ENCODE measurements around the gene DARS1. TPM values are rescaled to one million over a fixed set of nuclear protein-coding genes. Genes with fewer than 3 reads are reported as not detected.

Gene DARS1
- total and polyA plus RNA-seq, 2 experiments from 2014 or later = 115 to 148 TPM

DNA sequence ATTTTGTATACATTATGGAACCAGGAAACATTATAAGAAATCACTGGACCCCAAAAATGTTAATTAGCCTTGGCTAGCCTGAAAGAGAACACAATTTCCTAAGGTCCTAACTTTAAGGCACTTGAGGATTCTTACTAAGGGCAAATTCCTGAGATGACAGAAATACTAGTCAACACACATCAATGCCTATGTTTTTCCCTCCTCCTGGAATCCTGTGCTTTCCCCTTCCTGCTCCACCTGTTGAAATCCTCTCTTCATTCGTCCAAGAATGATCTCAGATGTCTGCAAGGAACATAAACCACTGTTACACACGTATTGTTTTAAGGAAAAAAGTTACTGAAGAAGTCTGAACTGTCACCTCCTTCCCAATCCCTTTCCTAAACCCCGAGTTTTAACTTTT lies 21.2 kb upstream of the DARS1 start:
- Histone ChIP-seq H3K4me3 (no peak overlapping the region), H3K36me3 (ENCODE audit: insufficient read depth) (no peaks in the 10 kb centered on the region), H3K27ac (ENCODE audit: low read depth) (no peak overlapping the region), H3K27me3 (ENCODE audit: insufficient read depth) (no peaks in the 10 kb centered on the region), H3F3A (replicated peaks; ENCODE audit: low read depth) (no peaks in the 10 kb centered on the region), H3K4me2 (no peak overlapping the region), H3K79me2 (replicated peaks; ENCODE audit: insufficient read depth) (no peaks in the 10 kb centered on the region), H3K9me2 (ENCODE audit: insufficient read depth) (no peaks in the 10 kb centered on the region; the same call in 1 of the 2 replicates), H2AFZ (no peak overlapping the region), H4K20me1 (replicated peaks; ENCODE audit: insufficient read depth) (no peaks in the 10 kb centered on the region), H3K4me1 (ENCODE audit: insufficient read depth) (peaks cover 6% of the 10 kb centered on the region; the same call in 1 of the 2 replicates)
- TF ChIP-seq, protein P1, sequence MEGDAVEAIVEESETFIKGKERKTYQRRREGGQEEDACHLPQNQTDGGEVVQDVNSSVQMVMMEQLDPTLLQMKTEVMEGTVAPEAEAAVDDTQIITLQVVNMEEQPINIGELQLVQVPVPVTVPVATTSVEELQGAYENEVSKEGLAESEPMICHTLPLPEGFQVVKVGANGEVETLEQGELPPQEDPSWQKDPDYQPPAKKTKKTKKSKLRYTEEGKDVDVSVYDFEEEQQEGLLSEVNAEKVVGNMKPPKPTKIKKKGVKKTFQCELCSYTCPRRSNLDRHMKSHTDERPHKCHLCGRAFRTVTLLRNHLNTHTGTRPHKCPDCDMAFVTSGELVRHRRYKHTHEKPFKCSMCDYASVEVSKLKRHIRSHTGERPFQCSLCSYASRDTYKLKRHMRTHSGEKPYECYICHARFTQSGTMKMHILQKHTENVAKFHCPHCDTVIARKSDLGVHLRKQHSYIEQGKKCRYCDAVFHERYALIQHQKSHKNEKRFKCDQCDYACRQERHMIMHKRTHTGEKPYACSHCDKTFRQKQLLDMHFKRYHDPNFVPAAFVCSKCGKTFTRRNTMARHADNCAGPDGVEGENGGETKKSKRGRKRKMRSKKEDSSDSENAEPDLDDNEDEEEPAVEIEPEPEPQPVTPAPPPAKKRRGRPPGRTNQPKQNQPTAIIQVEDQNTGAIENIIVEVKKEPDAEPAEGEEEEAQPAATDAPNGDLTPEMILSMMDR (conservative IDR thresholded peaks at IDR 0.05; ENCODE audit: low read depth in 2 of 2) = no peak
- TF ChIP-seq, protein P2, sequence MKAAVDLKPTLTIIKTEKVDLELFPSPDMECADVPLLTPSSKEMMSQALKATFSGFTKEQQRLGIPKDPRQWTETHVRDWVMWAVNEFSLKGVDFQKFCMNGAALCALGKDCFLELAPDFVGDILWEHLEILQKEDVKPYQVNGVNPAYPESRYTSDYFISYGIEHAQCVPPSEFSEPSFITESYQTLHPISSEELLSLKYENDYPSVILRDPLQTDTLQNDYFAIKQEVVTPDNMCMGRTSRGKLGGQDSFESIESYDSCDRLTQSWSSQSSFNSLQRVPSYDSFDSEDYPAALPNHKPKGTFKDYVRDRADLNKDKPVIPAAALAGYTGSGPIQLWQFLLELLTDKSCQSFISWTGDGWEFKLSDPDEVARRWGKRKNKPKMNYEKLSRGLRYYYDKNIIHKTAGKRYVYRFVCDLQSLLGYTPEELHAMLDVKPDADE (IDR thresholded peaks at IDR 0.05) = no peak
- TF ChIP-seq CREB1 (CRISPR knock-in tag; IDR thresholded peaks at IDR 0.05; ENCODE audit: low read depth) = no peak
- no peak for TF ChIP-seq EZH2phosphoT487 (IDR thresholded peaks at IDR 0.05; ENCODE audit: unreplicated experiment)
- TF ChIP-seq ZNF331 (CRISPR knock-in tag; IDR thresholded peaks at IDR 0.05; ENCODE audit: low read depth) = no peak
- no peak for TF ChIP-seq NANOG (IDR thresholded peaks at IDR 0.05; ENCODE audit: borderline replicate concordance)
- no peak for TF ChIP-seq JUNB (IDR thresholded peaks at IDR 0.05; ENCODE audit: unreplicated experiment)
- no peak for TF ChIP-seq ZNF114 (CRISPR knock-in tag; IDR thresholded peaks at IDR 0.05)
- no peak for TF ChIP-seq POLR2AphosphoS5 (IDR thresholded peaks at IDR 0.05; ENCODE audit: low read depth)
- TF ChIP-seq, protein P3, sequence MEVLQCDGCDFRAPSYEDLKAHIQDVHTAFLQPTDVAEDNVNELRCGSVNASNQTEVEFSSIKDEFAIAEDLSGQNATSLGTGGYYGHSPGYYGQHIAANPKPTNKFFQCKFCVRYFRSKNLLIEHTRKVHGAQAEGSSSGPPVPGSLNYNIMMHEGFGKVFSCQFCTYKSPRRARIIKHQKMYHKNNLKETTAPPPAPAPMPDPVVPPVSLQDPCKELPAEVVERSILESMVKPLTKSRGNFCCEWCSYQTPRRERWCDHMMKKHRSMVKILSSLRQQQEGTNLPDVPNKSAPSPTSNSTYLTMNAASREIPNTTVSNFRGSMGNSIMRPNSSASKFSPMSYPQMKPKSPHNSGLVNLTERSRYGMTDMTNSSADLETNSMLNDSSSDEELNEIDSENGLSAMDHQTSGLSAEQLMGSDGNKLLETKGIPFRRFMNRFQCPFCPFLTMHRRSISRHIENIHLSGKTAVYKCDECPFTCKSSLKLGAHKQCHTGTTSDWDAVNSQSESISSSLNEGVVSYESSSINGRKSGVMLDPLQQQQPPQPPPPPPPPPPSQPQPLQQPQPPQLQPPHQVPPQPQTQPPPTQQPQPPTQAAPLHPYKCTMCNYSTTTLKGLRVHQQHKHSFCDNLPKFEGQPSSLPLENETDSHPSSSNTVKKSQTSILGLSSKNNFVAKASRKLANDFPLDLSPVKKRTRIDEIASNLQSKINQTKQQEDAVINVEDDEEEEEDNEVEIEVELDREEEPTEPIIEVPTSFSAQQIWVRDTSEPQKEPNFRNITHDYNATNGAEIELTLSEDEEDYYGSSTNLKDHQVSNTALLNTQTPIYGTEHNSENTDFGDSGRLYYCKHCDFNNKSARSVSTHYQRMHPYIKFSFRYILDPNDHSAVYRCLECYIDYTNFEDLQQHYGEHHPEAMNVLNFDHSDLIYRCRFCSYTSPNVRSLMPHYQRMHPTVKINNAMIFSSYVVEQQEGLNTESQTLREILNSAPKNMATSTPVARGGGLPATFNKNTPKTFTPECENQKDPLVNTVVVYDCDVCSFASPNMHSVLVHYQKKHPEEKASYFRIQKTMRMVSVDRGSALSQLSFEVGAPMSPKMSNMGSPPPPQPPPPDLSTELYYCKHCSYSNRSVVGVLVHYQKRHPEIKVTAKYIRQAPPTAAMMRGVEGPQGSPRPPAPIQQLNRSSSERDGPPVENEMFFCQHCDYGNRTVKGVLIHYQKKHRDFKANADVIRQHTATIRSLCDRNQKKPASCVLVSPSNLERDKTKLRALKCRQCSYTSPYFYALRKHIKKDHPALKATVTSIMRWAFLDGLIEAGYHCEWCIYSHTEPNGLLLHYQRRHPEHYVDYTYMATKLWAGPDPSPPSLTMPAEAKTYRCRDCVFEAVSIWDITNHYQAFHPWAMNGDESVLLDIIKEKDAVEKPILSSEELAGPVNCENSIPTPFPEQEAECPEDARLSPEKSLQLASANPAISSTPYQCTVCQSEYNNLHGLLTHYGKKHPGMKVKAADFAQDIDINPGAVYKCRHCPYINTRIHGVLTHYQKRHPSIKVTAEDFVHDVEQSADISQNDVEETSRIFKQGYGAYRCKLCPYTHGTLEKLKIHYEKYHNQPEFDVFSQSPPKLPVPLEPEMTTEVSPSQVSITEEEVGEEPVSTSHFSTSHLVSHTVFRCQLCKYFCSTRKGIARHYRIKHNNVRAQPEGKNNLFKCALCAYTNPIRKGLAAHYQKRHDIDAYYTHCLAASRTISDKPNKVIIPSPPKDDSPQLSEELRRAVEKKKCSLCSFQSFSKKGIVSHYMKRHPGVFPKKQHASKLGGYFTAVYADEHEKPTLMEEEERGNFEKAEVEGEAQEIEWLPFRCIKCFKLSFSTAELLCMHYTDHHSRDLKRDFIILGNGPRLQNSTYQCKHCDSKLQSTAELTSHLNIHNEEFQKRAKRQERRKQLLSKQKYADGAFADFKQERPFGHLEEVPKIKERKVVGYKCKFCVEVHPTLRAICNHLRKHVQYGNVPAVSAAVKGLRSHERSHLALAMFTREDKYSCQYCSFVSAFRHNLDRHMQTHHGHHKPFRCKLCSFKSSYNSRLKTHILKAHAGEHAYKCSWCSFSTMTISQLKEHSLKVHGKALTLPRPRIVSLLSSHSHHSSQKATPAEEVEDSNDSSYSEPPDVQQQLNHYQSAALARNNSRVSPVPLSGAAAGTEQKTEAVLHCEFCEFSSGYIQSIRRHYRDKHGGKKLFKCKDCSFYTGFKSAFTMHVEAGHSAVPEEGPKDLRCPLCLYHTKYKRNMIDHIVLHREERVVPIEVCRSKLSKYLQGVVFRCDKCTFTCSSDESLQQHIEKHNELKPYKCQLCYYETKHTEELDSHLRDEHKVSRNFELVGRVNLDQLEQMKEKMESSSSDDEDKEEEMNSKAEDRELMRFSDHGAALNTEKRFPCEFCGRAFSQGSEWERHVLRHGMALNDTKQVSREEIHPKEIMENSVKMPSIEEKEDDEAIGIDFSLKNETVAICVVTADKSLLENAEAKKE (CRISPR knock-in tag; IDR thresholded peaks at IDR 0.05) = no peak
- TF ChIP-seq, protein P4, sequence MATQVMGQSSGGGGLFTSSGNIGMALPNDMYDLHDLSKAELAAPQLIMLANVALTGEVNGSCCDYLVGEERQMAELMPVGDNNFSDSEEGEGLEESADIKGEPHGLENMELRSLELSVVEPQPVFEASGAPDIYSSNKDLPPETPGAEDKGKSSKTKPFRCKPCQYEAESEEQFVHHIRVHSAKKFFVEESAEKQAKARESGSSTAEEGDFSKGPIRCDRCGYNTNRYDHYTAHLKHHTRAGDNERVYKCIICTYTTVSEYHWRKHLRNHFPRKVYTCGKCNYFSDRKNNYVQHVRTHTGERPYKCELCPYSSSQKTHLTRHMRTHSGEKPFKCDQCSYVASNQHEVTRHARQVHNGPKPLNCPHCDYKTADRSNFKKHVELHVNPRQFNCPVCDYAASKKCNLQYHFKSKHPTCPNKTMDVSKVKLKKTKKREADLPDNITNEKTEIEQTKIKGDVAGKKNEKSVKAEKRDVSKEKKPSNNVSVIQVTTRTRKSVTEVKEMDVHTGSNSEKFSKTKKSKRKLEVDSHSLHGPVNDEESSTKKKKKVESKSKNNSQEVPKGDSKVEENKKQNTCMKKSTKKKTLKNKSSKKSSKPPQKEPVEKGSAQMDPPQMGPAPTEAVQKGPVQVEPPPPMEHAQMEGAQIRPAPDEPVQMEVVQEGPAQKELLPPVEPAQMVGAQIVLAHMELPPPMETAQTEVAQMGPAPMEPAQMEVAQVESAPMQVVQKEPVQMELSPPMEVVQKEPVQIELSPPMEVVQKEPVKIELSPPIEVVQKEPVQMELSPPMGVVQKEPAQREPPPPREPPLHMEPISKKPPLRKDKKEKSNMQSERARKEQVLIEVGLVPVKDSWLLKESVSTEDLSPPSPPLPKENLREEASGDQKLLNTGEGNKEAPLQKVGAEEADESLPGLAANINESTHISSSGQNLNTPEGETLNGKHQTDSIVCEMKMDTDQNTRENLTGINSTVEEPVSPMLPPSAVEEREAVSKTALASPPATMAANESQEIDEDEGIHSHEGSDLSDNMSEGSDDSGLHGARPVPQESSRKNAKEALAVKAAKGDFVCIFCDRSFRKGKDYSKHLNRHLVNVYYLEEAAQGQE (IDR thresholded peaks at IDR 0.05; ENCODE audit: unreplicated experiment) = no peak
- no peak for TF ChIP-seq EZH2 (IDR thresholded peaks at IDR 0.05; ENCODE audit: low read depth, unreplicated experiment)
- H3K9me3 Mint-ChIP-seq = peaks cover 9% of the 10 kb centered on the region
- H3K27ac Mint-ChIP-seq = no peak overlapping the region
- H3K36me3 Mint-ChIP-seq (ENCODE audit: low read depth) = peaks cover 9% of the 10 kb centered on the region; the same call in 2 of the 3 replicates
- peaks cover 16% of the 10 kb centered on the region for H3K4me1 Mint-ChIP-seq
- H3K27me3 Mint-ChIP-seq (ENCODE audit: insufficient read depth, low read depth, poor library complexity) = no peaks in the 10 kb centered on the region
- H3K4me3 Mint-ChIP-seq = no peak overlapping the region
- DNase-seq (ENCODE audit: low spot score) = peak; percentile 54
- peak; percentile 41; the same call in 2 of the 3 replicates for ATAC-seq

Data from GM23338 (cell line).